GM18870 (cell line): ENCODE measurements around the gene ACSL5.
"Not testable (repeated sequence)": the region's sequence is repeated elsewhere in the genome, so short reads cannot be mapped to it uniquely, and the experiment has no call there.

Experiments used
- ATAC-seq: cut with Tn5 transposase; IDR thresholded peaks from one replicate; pipeline ENCODE4 v1.9.1; 2021; ENCODE audit warnings: moderate library complexity; ENCODE audit not compliant: unreplicated experiment

Gene ACSL5

DNA sequence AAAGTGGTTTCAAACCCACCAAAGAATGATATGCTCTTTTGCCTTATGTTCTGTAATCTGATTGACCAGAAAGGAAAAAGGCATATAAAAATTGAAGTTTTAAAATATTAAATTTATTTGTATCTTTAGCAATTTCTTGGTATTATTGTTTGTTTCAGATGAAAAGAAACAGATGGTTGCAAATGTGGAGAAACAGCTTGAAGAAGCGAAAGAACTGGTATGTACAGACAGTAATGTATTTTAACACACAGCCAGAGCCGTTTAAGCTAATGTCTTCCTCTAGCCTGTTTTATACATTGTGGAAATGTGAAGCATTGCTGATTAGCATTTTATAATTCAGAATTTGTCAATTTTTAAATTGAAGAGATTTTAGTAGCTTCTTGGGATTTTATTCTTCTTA, 86.5 kb downstream of the ACSL5 start:
- ATAC-seq = no peak

DNA sequence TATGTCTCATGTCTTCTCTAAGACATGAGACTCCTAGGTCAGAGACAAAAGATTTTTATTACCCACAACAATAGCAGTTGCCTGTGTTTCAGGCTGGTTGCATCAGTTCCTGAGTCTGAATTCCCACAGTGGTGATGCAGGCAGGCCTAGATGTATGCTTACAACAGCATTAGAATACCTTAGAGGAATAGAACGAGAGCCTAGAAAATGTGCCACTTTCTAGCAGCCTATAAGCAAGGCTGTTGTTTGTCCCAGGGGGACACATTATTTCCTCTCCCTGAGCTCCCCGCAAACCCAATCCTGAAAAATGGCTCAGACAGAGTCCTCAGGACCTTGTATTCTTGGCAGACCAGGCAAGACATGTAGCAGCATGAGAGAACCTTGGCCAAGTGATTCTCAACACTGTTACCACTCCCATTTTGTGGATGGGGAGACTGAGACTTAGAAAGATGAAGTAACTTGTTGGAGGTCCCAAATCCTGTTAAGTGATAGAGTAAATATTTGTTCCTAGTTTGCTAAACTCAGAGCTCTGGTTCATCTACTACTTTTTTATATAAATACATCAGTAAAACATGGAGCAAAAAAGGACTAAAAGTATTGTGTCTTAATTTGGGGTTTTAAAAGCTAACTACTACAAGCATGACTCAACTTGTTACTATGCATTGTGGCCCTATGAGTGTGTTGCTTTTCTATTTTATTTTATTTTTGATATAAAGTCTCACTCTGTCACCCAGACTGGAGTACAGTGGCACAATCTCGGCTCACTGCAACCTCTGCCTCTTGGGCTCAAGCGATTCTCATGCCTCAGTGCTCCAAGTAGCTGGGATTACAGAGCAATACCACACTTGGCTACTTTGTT, 87.3 kb downstream of the ACSL5 start:
- no peak for ATAC-seq

- not testable (repeated sequence) for ATAC-seq
These were observed 90.2 kb downstream of the ACSL5 start for GRCh38 chr10:112464074-112464473.

GRCh38 chr10:112465299-112465883, 91.5 kb downstream of the ACSL5 start:
- peak; percentile 48 for ATAC-seq

GRCh38 chr10:112466802-112467201, 92.9 kb downstream of the ACSL5 start:
- ATAC-seq = no peak

- ATAC-seq = no peak
These were observed 93.7 kb downstream of the ACSL5 start for GRCh38 chr10:112467541-112468075.

GRCh38 chr10:112471878-112472487, 98.1 kb downstream of the ACSL5 start:
- ATAC-seq = peak; percentile 88

DNA sequence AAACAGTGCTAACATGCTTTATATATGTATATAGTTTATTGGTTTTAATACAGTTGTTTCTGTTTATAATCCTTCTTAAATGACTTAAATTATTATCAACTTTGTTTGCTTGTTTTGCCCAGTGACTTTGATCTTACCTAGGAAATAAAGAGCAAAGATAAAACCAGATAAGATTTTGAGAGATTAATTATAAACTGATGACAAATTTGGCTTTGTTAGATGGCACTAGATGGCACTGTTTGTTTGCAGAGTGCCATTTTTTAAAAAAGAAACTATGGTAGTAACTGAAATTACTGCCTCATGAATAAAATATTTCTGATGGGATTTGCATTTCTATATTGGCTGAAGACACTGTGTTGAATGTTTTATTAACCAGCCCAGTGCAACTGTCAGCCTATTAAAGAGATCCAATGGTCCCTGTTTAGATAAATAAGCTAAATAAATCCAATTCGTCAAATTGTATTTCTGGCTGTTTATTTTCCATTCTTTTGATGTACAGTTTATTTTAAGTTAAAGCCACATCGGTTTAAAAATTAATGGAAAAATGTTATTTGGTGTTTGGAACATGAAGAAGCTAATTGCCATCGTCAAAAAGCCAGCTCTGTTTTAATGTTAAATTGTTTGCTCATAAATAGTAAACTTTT, 101.8 kb downstream of the ACSL5 start:
- ATAC-seq = no peak
